HG02840 (cell line): ENCODE measurements around the gene C6orf15.

ENCODE experiments used
- ATAC-seq: cut with Tn5 transposase; IDR thresholded peaks from one replicate; pipeline ENCODE4 v1.9.1; 2021; ENCODE audit warnings: mild to moderate bottlenecking, moderate library complexity, moderate number of reproducible peaks; ENCODE audit not compliant: unreplicated experiment, low FRiP score

Gene C6orf15

DNA sequence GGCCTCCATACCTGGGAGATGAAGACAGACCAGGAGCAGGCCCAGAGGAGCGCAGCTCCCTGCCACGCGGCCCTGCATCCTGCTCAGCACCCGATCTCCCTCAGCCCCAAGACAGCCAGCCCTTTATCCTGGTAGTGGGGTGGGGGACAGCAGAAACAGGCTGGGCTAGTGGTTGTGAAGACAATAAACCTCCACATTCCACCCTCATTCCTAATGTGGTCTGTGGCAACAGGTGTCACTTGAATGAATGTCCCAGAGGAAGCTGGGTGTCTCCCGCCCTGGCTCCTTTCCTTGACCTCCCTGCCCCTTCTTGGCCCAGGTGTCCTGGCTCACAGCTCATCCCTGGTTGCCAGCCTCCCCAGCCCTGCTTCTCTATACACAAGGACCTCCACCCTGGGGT is at the start of gene C6orf15:
TSS of gene C6orf15 (minus strand) at position 98 of the 400 bp plus-strand sequence. CDS start at position 78, 20 bp downstream.
- ATAC-seq: no peak

DNA sequence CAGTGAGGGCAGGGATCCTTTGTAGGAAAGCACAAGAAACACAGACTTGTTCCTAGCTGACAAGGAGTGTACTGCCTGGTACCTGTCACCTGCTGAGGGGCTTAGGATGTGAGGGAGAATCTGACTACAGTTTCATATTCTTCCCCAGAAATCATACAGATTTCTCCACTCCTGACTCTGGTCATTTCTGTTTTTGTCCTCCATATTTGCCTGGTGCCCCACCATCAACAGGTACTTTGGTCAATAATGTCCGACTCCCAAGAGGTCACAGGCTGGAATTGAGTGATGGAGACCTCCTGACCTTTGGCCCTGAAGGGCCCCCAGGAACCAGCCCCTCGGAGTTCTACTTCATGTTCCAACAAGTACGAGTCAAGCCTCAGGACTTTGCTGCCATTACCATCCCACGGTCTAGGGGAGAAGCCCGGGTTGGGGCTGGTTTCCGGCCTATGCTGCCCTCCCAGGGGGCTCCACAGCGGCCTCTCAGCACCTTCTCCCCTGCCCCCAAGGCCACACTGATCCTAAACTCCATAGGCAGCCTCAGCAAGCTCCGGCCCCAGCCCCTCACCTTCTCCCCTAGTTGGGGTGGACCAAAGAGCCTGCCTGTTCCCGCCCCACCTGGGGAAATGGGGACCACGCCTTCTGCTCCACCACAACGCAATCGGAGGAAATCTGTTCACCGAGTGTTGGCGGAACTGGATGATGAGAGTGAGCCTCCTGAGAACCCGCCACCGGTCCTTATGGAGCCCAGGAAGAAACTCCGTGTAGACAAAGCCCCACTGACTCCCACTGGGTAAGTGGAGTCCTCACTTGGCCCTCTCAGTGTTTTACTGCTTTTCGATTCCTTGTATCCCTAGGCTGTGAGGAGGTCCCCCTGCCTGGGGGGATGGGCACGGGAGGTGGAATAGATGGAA is 49.1 kb upstream of the C6orf15 start:
- ATAC-seq: no peak

DNA sequence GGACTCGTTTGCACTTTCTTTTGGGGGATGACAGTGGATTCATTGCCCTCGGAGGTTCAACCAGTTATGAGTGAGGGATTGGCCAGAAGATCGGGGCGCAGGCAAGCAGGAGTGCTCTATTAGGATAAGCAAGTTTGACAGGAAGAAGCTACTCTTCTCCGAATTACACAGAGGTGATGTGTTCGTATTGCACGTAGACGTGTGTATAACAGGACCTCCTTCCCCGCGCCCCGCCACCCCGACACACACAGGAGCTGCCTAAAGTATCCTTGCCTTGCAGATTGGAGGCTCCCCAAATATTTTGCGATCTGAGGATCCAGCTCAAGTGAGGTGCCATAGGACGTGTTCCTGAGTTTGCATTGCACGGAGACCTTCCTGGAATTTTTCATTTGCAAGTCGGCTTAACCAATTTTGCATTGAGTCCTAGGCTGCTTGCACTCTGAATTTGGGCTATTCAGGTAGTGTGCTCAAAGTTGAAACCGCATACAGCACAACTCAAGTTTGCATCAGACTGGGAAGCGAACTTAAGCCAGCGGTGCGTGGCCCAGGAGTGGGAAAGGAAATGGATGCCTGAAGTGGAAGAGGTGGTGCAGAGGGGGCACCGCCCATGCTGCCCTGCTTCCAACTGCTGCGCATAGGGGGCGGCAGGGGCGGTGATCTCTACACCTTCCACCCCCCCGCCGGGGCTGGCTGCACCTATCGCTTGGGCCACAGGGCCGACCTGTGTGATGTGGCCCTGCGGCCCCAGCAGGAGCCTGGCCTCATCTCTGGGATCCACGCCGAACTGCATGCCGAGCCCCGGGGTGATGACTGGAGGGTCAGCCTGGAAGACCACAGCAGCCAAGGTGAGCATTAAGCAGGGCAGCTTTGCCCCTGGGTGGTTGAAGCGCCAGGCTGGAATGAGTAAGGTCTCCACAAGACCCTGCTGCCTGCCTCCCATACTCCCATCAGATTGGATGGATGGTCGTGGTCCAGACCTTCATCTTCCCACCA is 46.8 kb upstream of the C6orf15 start:
- no peak for ATAC-seq

DNA sequence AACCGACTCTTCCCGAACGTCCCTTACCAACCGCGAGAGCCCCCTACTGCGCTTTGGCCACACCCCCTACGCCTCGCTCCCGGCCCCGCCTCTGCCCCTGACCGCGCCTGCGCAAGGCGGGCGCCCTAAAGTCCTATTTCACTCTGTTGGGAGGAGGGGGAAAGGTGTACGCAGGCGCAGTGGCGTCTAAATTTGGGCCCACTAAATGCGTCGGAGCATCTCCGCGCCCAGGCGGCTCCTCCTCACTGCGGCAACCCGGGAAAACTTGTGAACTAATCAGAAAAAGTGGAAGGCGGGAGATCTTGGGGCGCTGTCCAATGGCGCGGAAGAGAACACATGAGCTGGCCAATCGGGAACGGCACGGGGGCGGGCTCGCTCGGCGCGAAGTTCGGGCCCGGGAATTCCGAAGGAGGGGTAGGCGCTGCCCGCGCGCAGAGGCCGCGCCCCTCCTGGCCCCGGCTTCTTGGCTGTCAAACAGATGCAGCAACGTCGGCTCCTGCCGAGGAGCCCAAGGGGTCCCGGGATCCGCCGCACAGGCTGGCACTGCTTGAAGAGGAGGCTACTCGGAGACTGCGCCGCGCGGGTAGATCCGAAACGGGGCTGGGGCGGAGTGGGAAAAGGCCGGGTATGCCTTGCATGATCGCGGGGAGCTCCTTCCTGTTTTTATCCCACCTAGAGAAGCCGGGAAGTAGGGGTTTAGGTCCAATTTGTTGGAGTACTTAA is 45.9 kb upstream of the C6orf15 start, which contains the start of gene TCF19:
TSS of gene TCF19 (plus strand) at position 450 of the 723 bp plus-strand sequence. CDS start 881 bp downstream, outside the sequence.
- ATAC-seq: peak; percentile 87

DNA sequence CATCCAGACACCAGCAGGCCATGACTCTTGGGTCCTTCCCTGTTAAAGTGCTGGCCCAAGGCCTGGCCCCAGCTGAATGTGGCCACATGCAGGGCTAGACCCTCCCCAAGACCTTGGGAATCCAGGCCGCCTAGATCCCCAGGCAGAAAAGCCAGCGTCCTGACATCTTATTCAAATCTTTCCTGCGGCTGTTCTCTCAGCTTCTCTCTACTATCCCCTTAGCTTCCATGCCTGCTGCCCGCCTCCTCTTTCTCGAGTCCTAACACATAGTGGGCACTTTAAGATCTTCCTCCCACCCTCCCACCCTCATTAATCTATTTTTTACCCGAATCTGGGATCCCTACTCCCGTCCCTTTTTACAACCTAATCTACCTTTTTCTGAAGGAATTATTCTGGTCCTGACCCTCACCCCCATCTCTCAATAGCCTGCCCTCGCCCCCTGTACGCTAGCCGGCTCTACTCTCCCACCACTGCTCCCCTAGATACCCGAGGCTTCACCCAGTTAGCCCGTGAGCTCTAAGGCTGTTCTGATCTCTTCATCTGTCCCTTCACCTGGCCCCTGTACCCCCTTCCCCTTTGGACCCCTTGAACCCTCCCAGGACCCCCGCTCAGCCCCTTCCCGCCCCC is 45.3 kb upstream of the C6orf15 start, which contains the start of gene CCHCR1:
TSS of gene CCHCR1 (minus strand) at position 290 of the 627 bp plus-strand sequence. CDS start at position 88, 202 bp downstream.
- ATAC-seq: no peak

DNA sequence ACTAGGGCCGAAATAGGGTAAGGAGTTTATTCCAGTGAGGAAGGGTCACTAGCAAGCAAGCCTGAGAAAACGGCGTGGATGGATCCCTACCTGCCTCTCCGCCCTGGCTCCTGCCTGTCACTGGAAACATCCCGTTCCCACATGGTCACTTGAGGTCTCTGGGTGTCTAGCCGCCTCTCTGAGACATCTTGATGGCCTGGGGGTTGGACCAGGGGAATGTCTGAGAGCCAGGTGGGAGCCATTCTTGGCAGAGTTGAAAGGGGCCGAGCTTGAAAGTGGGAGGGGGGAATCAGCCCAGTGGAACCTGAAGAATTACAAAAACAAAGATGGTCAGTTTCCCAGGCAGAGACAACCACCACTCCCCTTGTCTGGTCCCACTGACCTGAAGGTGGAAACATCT is 44.3 kb upstream of the C6orf15 start:
- ATAC-seq: no peak

DNA sequence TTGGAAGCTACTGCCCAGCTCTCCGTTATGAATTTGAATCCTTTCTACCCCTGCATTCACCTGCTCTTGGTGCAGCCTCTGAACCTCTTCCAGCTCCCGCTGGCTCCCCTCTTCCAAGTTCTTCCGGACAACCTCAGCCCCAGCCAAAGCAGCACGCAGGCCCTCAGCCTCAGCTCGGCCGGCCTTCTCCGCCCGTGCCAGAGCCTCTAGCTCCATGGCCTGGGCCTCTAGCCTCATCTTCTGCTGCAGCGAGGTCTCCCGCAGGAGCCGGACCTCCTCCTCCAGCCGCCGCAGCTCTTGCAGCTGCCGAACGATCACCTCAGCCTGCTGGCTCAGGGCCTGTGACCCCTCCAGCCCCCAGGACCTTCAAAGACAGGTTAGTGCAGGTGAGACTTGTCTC is 42.1 kb upstream of the C6orf15 start:
- ATAC-seq: no peak

DNA sequence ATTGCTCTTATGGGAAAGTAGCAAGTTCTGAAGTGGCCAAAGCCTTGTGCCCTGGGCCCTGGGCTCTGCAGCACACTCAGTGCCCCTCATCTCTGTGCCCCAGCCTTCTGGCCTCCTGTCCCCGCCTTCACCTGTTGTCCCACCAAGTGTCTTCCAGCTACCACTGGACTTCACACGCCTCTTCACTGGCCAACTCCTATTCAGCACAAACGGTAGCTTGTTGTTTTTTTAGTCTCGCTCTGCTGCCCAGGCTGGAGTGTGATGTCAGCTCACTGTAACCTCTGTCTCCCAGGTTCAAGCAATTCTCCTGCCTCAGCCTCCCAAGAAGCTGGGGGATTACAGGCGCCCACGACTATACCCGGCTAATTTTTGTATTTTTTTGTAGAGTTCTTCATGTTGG is 40.4 kb upstream of the C6orf15 start:
- no peak for ATAC-seq

DNA sequence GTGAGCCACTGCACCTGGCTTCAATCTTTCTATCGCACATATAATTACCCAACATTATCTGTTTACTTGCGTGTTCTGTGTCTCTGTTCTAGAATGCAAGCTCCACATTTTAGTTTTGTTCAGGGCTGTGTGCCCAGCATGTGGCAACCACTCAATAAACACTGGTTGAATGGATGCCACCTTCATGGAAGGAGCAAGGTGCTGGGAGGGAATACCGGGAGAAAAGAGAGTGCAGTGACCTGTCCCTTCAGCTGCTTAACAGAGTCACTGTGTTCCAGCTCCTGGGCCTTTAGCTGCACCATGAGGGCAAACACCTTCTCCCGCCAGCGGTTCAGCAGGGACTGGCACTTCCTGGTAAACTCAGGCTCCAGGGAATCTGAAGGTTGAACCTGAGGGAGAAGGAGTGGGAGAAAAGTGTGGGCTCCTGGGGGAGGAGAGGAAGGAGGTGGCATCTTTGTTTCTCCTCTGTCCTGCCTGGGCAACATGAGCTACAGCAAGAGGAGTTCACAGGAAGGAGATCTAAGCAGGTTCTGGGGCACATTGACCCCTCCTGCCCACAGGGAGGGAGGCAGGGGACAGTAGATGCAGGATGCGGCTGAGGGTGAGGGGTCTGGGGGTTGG is 37.6 kb upstream of the C6orf15 start:
- ATAC-seq: no peak

DNA sequence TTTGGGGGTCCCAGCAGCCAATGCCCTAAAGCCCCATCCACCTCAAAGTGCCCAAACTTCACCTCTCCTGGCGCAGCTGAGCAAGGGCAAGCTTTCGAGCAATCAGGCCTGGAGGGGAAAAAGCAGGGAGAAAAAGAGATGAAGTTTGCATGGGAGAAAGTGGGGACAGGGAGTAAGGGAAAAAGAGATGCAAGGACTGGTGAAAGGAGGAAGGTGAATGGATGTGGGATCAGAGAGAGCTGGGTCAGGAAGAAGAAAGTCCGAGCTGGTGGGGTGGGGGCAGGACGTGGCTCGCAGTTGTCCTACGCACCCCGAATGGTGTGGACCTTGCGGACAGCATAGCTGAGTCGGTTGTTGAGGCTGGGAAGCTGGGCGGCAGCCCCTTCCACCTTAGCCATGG is 33.0 kb upstream of the C6orf15 start:
- no peak for ATAC-seq

DNA sequence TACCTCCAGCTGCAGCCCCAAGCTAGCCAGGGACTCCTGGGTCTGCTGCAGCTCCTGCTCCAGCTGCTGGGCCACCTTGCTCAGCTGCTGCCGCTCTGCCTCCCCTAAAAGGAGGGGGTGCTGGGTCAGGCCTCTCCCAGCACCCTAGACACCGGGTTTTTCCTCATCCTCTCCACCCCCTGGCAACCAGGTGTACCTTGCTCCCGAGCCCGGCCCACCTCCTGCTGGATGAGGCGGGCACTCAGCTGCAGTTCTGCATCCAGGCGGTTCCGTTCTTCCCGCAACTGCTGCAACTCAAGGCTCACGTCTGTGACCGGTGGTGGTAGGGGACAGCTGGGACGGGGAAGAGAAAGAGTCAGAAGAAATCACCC is 32.6 kb upstream of the C6orf15 start:
- no peak for ATAC-seq

DNA sequence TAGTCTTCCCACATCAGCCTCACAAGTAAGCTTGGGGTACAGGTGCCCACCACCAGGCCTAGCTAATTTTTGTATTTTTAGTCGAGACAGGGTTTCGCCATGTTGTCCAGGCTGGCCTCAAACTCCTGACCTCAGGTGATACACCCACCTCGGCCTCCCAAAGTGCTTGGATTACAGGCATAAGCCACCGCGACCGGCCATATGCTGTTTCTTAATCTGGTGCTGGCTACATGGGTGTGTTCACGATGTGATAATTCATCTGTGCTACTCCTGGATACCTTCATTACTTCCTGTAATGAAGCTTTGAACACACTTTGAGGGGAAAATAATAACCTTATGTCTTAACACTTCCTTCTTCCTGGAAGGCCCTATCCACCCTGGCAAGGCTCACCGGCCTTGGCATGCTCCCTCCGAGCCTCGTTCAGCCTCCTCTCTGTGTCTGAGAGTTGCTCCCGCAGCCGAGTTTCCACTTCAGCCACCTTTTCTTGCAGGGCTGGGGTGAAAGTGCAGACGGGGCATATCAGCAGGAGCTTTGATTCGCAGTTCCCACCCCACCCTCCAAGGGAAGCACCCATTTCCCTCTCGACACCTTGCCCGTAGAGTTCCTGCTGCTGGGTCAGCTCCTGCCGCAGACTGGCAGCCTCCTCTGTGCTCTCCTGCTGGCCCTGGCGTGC is 32.1 kb upstream of the C6orf15 start:
- no peak for ATAC-seq

DNA sequence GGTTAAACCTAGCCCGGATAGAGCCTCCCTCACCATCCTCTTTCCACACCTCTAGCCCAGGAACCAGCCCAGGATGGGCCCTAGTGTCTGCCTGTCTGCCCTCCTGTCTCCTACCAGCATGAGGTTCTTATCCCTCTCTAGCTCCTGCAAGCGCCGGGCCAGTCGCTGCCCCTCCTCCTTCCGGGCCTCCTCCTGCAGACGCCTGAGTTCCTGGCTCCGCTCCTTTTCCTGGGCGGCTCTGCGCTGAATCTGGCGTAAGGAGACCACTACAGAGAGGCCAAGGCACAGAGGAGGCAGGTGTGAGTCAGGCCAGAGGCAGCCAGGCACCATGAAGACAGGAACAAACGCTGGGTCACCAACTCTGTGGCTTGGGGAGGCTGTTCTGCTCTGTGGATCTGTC is 30.8 kb upstream of the C6orf15 start:
- no peak for ATAC-seq

DNA sequence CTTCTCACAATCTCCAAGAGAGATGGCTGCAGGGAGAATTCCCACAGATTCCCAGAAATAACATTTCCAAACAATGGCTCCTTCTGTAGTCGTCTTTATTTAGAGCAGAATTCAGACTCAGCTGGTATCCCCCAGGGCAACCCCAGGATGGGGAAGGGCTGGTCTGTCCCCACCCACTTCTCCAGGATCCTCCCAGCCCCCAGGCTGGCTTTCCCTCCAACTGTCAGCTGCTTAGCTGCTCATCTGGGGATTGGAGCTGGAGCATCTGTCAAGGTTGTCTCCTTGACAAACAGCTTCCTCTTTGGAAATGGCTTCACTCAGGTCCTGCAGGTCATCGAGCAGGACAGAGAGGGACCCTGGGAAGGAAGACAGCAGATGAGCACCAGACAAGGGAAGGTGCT is 30.0 kb upstream of the C6orf15 start:
- ATAC-seq: no peak

DNA sequence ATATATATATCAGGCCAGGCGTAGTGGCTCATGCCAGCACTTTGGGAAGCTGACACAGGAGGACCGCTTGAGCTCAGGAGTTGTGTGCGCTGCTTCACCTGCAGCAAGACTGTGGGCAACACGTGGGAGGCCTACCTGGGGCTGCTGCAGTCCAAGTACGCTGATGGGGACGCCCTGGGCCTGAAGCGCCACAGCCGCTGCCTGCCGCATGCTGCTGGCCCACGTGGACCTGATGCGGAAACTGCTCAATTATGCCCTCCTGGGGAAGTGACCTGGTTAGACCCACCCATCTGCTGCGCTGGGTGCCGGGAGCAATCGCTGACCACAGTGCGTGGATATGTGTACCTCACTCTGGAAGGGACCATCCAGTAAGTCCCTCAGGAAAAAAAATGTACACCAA is 28.3 kb upstream of the C6orf15 start:
- ATAC-seq: no peak

DNA sequence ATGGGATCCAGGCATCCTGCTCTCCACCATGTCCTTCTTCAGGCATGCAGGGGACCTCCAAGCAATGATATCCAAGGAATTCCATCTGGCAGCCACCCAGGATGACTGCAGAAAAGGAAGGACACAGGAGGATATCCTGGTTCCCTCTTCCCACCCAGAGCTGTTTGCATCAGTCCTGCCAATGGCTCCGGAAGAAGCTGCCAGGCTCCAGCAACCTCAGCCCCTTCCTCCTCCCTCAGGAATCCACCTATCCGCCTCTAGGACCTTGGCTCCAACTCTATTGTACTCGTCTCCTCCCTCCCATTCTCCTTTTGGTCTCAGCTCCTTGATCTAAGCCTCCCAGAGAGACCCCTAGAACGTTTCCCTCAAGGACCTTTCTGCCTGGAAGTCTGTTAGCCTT is 27.2 kb upstream of the C6orf15 start:
- ATAC-seq: no peak

DNA sequence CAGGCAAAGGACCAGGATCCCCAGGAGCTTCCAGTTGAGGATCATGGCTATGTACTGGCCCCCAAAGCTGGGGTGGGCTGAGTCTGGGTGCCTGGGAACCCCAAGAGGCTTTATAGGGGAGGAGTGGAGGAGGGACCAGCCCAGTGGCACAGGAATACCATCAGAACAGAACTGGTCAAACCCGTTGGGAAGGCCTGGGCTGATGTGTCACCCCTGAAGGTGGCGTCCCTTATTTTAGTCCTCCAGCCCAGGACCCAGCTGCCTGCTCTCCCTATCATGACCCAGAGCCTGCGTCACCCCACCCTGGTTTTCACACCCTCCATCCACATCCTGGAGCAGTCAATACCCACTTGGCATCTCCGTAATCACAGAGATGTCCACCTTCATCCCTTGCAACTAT is 26.6 kb upstream of the C6orf15 start, which contains the start of gene PSORS1C2:
TSS of gene PSORS1C2 (minus strand) at position 85 of the 400 bp plus-strand sequence. CDS start at position 45, 40 bp downstream.
- ATAC-seq: no peak

DNA sequence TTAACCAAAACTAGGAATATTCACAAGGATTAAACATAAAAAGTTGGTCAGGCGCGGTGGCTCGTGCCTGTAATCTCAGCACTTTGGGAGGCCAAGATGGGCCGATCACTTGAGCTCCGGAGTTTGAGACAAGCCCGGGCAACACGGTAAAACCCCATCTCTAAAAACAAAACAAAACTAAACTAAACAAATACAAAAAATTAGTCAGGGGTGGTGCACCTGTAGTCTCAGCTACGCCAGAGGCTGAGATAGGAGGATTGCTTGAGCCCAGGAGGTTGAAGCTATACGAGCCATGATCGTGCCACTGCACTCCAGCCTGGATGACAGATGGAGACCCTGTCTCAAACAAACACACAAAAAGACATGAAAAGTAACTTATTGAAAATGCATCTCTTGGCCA is 23.3 kb upstream of the C6orf15 start:
- ATAC-seq: no peak

DNA sequence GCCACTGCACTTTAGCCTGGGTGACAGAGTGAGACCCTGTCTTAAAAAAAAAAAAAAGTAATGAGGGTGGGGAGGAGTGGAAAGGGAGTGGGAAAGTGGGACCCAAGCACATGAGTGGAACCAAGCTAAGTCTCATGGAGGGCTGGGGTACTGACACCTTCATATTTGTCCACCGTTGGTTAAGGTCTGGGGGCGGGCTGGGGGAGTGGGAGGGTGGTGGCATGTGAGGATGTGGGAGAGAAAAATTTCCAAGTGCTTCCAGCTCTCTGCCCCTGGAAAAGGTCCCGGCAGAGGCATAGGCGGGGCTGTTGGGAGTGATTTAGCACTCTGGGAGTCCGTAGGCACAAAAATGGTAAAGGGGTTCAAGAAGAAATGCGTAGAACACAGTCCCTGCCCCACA is 20.4 kb upstream of the C6orf15 start:
- no peak for ATAC-seq
